ENCODE measurements around the gene JAKMIP1.
"Not testable (repeated sequence)": the region's sequence is repeated elsewhere in the genome, so short reads cannot be mapped to it uniquely, and the experiment has no call there.

Gene JAKMIP1

DNA sequence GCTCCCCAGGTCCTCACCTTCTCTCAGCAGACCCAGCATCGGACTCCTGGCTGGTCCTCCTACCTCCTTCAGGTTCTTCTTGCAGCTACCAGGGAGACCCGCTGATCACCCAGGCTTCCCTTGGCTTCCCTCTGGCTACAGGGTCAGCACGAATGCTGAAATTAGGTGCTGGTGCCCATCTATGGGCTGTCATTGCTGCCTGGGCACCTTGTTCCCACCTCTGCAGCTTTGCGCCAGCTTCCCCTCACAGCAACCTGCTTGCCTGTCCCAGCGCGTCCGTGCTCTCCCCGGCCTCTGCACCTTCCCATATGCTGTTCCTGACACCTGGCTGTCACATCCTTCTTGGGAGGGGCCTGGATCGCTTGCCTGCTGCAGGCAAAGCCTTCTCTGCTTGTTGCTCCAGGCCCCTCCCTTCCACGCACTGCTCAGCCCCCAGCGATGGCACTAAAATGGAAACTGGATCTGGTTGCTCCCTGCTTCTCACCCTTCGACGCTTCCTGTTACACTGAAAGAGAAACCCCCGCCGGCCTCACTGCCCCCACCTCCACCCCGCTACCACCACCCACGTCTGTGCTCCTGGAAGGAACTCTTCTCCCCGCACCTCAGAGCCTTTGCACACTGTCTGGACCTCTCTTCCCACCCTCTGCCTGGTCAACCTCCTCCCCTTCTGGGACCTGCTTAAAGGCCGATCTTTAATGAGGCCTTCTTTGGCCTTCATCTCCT, 204.3 kb downstream of the JAKMIP1 start:
- no peak overlapping the region for H3K4me3 ChIP-seq (ENCODE audit: low read depth, low read length)
- no peak for DNase-seq (ENCODE audit: low read depth)
- no peak for TF ChIP-seq CTCF (conservative IDR thresholded peaks at IDR 0.05; ENCODE audit: low read depth, low read length)

GRCh38 chr4:5993876-5994811, 206.2 kb downstream of the JAKMIP1 start:
- no peak for TF ChIP-seq CTCF (conservative IDR thresholded peaks at IDR 0.05; ENCODE audit: low read depth, low read length)
- no peak overlapping the region for H3K4me3 ChIP-seq (ENCODE audit: low read depth, low read length)
- no peak for DNase-seq (ENCODE audit: low read depth)

- not testable (repeated sequence) for DNase-seq (ENCODE audit: low read depth)
Measured at GRCh38 chr4:5993346-5993745, 207.0 kb downstream of the JAKMIP1 start.

GRCh38 chr4:5992828-5993321, 207.5 kb downstream of the JAKMIP1 start:
- DNase-seq (ENCODE audit: low read depth): no peak
- TF ChIP-seq CTCF (conservative IDR thresholded peaks at IDR 0.05; ENCODE audit: low read depth, low read length): no peak

More at GRCh38 chr4:5993346-5993745, 207.0 kb downstream of the JAKMIP1 start:
- not testable (repeated sequence) for H3K4me3 ChIP-seq (ENCODE audit: low read depth, low read length)

GRCh38 chr4:5992171-5992827, 208.1 kb downstream of the JAKMIP1 start:
- H3K4me3 ChIP-seq (ENCODE audit: low read depth, low read length): no peak overlapping the region
- DNase-seq (ENCODE audit: low read depth): no peak
- no peak for TF ChIP-seq CTCF (conservative IDR thresholded peaks at IDR 0.05; ENCODE audit: low read depth, low read length)

More at GRCh38 chr4:5992828-5993321, 207.5 kb downstream of the JAKMIP1 start:
- H3K4me3 ChIP-seq (ENCODE audit: low read depth, low read length): no peak overlapping the region

GRCh38 chr4:5991405-5991804, 208.9 kb downstream of the JAKMIP1 start:
- no peak overlapping the region for H3K4me3 ChIP-seq (ENCODE audit: low read depth, low read length)
- DNase-seq (ENCODE audit: low read depth): no peak
- TF ChIP-seq CTCF (conservative IDR thresholded peaks at IDR 0.05; ENCODE audit: low read depth, low read length): no peak

Data from choroid plexus epithelial cell (primary cell).